K562 (cell line): ENCODE results near the gene TLR1. TPM values are rescaled to one million over a fixed set of nuclear protein-coding genes. Genes with fewer than 3 reads are reported as not detected.

Source experiments
- ATAC-seq: fragments of 200-7000 bp; cut with Tn5 transposase; 3 replicates; pipeline ENCODE4 v1.9.1; 2020; ENCODE audit warnings: moderate library complexity
- BruUV-seq: library from RNA; stranded (reverse); fragments of 400-500 nt; replicated peaks from 2 replicates; lab custom pipeline; 2021; lab: Mats Ljungman, UMichigan
- CTCF ChIA-PET: fragments of 300-600 bp; formaldehyde crosslinking; extraction: SDS; loops from one replicate; lab custom pipeline; 2021; ENCODE audit warnings: low intra/inter-chr PET ratio; lab: Yijun Ruan, JAX
- POLR2A ChIA-PET: fragments of 300-600, 350-650 bp; sonication (Branson Sonifier 250); formaldehyde crosslinking; extraction: SDS; loops from one replicate; lab custom pipeline; 2021; ENCODE audit warnings: antibody characterized with exemption, inconsistent platforms; lab: Yijun Ruan, JAX
- DNase-seq, 4 experiments: peaks; one replicate each; pipeline versions ENCODE4 v3.0.0 to v3.0.0-alpha.2; 2011 to 2018; ENCODE audit warnings: low spot score in 3 of 4, mixed read lengths in 3 of 4; ENCODE audit errors: extremely low read depth in 1 of 4
- FAIRE-seq: peaks from 2 replicates; lab custom pipeline; 2011; peaks lifted over from hg19 to GRCh38; lab: Jason Lieb, UNC
- H2AFZ ChIP-seq: 2 replicates; pipeline ENCODE4 v1.6.0; 2011; ENCODE audit warnings: low read depth, low read length, control low read depth, inconsistent platforms
- H3K27ac ChIP-seq: fragments of 200-600 bp; 3 replicates; pipeline ENCODE4 v1.8.0; 2011; ENCODE audit warnings: low read depth, mild to moderate bottlenecking, control low read depth, inconsistent platforms, low read length, moderate library complexity, mixed read lengths; ENCODE audit errors: extremely low read depth
- H3K27me3 ChIP-seq, 2 experiments: fragments of 300-600 bp in 1 of 2; 2 replicates in 1 of 2; 3 replicates in 1 of 2; pipeline versions ENCODE4 v1.6.0 to v1.8.0; 2011; ENCODE audit warnings: inconsistent platforms in 2 of 2, low read length in 2 of 2, mild to moderate bottlenecking in 1 of 2, mixed read lengths in 1 of 2, moderate library complexity in 1 of 2; ENCODE audit not compliant: control insufficient read depth in 2 of 2, insufficient read depth in 2 of 2
- H3K36me3 ChIP-seq: fragments of 300-600 bp; 3 replicates; pipeline ENCODE4 v1.8.0; 2011; ENCODE audit warnings: mild to moderate bottlenecking, low read length, inconsistent platforms; ENCODE audit not compliant: control insufficient read depth, insufficient read depth
- H3K4me1 ChIP-seq, 2 experiments: fragments of 200-600 bp in 1 of 2; replicated peaks in 1 of 2; 2 replicates in 1 of 2; 3 replicates in 1 of 2; pipeline versions ENCODE4 v1.5.1 to v1.8.0; 2011; ENCODE audit warnings: inconsistent platforms in 2 of 2, low read length in 2 of 2, mild to moderate bottlenecking in 1 of 2, mixed read lengths in 1 of 2, moderate library complexity in 1 of 2; ENCODE audit not compliant: control insufficient read depth in 2 of 2, insufficient read depth in 2 of 2
- H3K4me2 ChIP-seq: 2 replicates; pipeline ENCODE4 v1.6.1; 2011; ENCODE audit warnings: low read length, control low read depth, inconsistent platforms, mixed read lengths; ENCODE audit not compliant: insufficient read depth
- H3K4me3 ChIP-seq: fragments of 200-600 bp; sonication (generic), shearing (Covaris generic); 2 replicates; pipeline ENCODE4 v1.5.1; 2016; ENCODE audit warnings: control low read depth, inconsistent platforms
- H3K79me2 ChIP-seq: fragments of 200-600 bp; 3 replicates; pipeline ENCODE4 v1.8.0; 2011; ENCODE audit warnings: low read length, inconsistent platforms; ENCODE audit not compliant: control insufficient read depth, insufficient read depth
- H3K9ac ChIP-seq, 2 experiments: 2 replicates each; pipeline versions ENCODE4 v1.6.0 to v1.6.1; 2011; ENCODE audit warnings: low read depth in 2 of 2, low read length in 2 of 2, control low read depth in 1 of 2, inconsistent platforms in 1 of 2, mild to moderate bottlenecking in 1 of 2, mixed read lengths in 1 of 2; ENCODE audit not compliant: insufficient read depth in 1 of 2
- H3K9me1 ChIP-seq: one replicate; pipeline ENCODE4 v1.6.0; 2011; ENCODE audit warnings: inconsistent platforms, mild to moderate bottlenecking, low read length, moderate library complexity; ENCODE audit not compliant: control insufficient read depth, insufficient read depth
- H3K9me3 ChIP-seq: replicated peaks from 2 replicates; pipeline ENCODE4 v1.5.1; 2011; ENCODE audit warnings: low read depth, low read length, inconsistent platforms; ENCODE audit not compliant: control insufficient read depth, insufficient read depth
- H4K20me1 ChIP-seq: replicated peaks from 2 replicates; pipeline ENCODE4 v1.6.1; 2011; ENCODE audit warnings: low read length, inconsistent platforms, mixed read lengths; ENCODE audit not compliant: control insufficient read depth, insufficient read depth
- FOSL1 ChIP-seq: fragments of 200-800 bp; sonication (Bioruptor generic); conservative IDR thresholded peaks from 2 replicates; pipeline ENCODE4 v1.6.1; 2016; ENCODE audit warnings: missing genetic modification characterization, missing compliant biosample characterization
- KLF13 ChIP-seq: fragments of 450-650 bp; IDR thresholded peaks from 2 replicates; pipeline ENCODE4 v1.6.1; 2016; ENCODE audit warnings: missing genetic modification characterization, low read depth, mild to moderate bottlenecking, missing compliant biosample characterization, moderate library complexity, borderline replicate concordance
- U2AF2 ChIP-seq: fragments of 200-400 bp; formaldehyde crosslinking; optimal IDR thresholded peaks from 2 replicates; pipeline ENCODE3; 2017; ENCODE audit warnings: low read depth, mild to moderate bottlenecking, low read length
- WGBS: fragments of 100-300 bp; shearing (Covaris generic); methylation state at CpG from one replicate; pipeline ENCODE4 v1.1.6; 2016; ENCODE audit warnings: low coverage, mixed read lengths; ENCODE audit not compliant: insufficient coverage; ENCODE audit errors: missing lambda C conversion rate; 5-methylcytosine and 5-hydroxymethylcytosine counted together
- in situ Hi-C: fragments of 300-500 bp; cut with MboI; formaldehyde crosslinking; loops from 4 replicates; pipeline ENCODE4 v1.15.0; 2018; ENCODE audit warnings: inconsistent platforms, mixed read lengths
- intact Hi-C: fragments of 100-400 bp; cut with micrococcal nuclease; formaldehyde crosslinking; loops from 2 replicates; pipeline ENCODE4 v1.14.2; 2022
- polyA plus RNA-seq, 8 experiments: library from polyadenylated mRNA; depleted of rRNA in 4 of 8; stranded (reverse) in 5 of 8; unstranded in 3 of 8; fragments of >200 nt; fragmentation: Nextera tagmentation in 2 of 8; fragmentation: Illumina TruSeq in 1 of 8; extraction: Ambion mirVana in 2 of 8; extraction: Trizol in 1 of 8; gene quantifications; 2 replicates each; pipeline versions ENCODE4 v1.2.1 to v1.2.3, GENCODE V29; 2011 to 2014; ENCODE audit warnings: inconsistent platforms in 1 of 8, missing spikeins in 1 of 8
- total RNA-seq, 7 experiments: library from RNA; depleted of rRNA in 6 of 7; stranded (reverse); fragments of >200 nt in 6 of 7; fragmentation: Illumina TruSeq in 2 of 7; extraction: Trizol in 2 of 7; gene quantifications; 2 replicates each; pipeline versions ENCODE4 v1.2.1 to v1.2.3, GENCODE V29; 2011 to 2021; ENCODE audit warnings: low replicate concordance in 1 of 7
- TF ChIP-seq, protein P1 (sequence below), 2 experiments: fragments of 450-650 bp in 1 of 2; IDR thresholded peaks; 2 replicates each; pipeline ENCODE4 v1.6.1; 2011 to 2017; ENCODE audit warnings: low read depth in 2 of 2, antibody characterized with exemption in 1 of 2, borderline replicate concordance in 1 of 2, low read length in 1 of 2, mild to moderate bottlenecking in 1 of 2, mixed read lengths in 1 of 2; ENCODE audit not compliant: control insufficient read depth in 1 of 2

TLR1 gene
- total and polyA plus RNA-seq, 9 of the 15 experiments (the other 6 are each of a cell fraction or from before 2014, with no cell fraction given) = 0.11 to 0.49 (median 0.29) TPM

DNA sequence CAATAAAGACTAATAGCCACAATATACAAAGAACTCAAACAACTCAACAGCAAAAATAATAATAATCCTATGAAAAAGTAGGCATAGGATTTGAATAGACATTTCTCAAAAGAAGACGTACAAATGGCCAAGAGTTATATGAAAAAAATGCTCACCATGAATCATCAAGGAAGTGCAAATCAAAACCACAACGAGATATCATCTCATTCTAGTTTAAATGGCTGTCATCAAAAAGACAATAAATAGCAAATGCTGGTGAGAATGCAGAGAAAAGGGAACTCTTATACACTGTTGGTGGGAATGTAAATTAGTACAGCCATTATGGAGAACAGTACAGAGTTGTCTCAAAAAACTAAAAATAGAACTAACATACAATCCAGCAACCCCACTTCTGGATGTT, 33.3 kb upstream of the TLR1 start:
- Histone ChIP-seq H3K79me2 (no peaks in the 10 kb centered on the region), H3K4me3 (no peak overlapping the region)
- FAIRE-seq = no peak

More for the DNA sequence above, 33.3 kb upstream of the TLR1 start:
- Histone ChIP-seq H3K27ac (no peak overlapping the region), H3K9me3 (no peaks in the 10 kb centered on the region), H3K9me1 (no peaks in the 10 kb centered on the region), H3K36me3 (no peaks in the 10 kb centered on the region), H4K20me1 (no peaks in the 10 kb centered on the region), H3K4me1 (no peaks in the 10 kb centered on the region), H2AFZ (no peak overlapping the region), H3K27me3 (peaks cover 2 to 8% of the 10 kb centered on the region in 2 experiments)
- ATAC-seq = no peak
- POLR2A ChIA-PET = no interaction called here
- in situ Hi-C loops (no loop called here), intact Hi-C loops (no loop called here)
- DNase-seq = no peak
- CTCF ChIA-PET = no interaction called here
- TF ChIP-seq KLF13 (no peak), U2AF2 (no peak), FOSL1 (tag) (0 out of 2 replicates have a peak, but pooled peaks have one; percentile 12)
- TF ChIP-seq, protein P1, sequence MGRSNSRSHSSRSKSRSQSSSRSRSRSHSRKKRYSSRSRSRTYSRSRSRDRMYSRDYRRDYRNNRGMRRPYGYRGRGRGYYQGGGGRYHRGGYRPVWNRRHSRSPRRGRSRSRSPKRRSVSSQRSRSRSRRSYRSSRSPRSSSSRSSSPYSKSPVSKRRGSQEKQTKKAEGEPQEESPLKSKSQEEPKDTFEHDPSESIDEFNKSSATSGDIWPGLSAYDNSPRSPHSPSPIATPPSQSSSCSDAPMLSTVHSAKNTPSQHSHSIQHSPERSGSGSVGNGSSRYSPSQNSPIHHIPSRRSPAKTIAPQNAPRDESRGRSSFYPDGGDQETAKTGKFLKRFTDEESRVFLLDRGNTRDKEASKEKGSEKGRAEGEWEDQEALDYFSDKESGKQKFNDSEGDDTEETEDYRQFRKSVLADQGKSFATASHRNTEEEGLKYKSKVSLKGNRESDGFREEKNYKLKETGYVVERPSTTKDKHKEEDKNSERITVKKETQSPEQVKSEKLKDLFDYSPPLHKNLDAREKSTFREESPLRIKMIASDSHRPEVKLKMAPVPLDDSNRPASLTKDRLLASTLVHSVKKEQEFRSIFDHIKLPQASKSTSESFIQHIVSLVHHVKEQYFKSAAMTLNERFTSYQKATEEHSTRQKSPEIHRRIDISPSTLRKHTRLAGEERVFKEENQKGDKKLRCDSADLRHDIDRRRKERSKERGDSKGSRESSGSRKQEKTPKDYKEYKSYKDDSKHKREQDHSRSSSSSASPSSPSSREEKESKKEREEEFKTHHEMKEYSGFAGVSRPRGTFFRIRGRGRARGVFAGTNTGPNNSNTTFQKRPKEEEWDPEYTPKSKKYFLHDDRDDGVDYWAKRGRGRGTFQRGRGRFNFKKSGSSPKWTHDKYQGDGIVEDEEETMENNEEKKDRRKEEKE (IDR thresholded peaks at IDR 0.05; ENCODE audit: borderline replicate concordance in 1 of 2, control insufficient read depth in 1 of 2, low read depth in 2 of 2, low read length in 1 of 2) = no peak
- TF ChIP-seq, all 486 proteins: peak for 1
- 7% methylated on average over 2 of the region's 2 CpGs for WGBS
- Histone ChIP-seq H3K4me2 (no peak overlapping the region), H3K9ac (no peak overlapping the region)
- no TSS peak for BruUV-seq
